Dedifferentiated amniotic fluid mesenchymal stem cell (primary cell): ENCODE data around the gene CYBC1.

Experiments used
- DNase-seq: peaks from one replicate; pipeline ENCODE4 v3.0.0-alpha.2; 2016; ENCODE audit errors: extremely low spot score

CYBC1 gene

DNA sequence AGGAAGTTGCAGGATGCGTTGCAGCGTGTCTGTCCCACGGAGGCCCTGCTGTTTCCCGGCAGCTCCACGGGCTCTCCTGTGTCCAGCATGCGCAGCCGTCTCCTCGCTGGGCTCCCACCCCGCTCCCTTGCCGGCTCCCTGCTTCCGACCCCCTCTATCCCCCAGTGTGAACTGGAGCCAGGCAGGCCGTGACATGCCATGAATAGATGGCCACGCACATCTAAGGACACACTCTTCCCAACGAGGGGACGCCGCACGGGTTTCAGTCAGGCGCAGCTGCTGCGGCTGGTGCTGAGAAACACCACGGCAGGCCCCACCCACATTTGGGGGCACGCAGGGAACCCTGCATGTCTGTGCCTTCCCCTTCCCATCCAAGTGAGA, 41.6 kb downstream of the CYBC1 start:
- no peak for DNase-seq

GRCh38 chr17:82408288-82408937, 42.1 kb downstream of the CYBC1 start:
- DNase-seq: no peak

- no peak for DNase-seq
Observed at GRCh38 chr17:82407255-82407654, 43.3 kb downstream of the CYBC1 start.

DNA sequence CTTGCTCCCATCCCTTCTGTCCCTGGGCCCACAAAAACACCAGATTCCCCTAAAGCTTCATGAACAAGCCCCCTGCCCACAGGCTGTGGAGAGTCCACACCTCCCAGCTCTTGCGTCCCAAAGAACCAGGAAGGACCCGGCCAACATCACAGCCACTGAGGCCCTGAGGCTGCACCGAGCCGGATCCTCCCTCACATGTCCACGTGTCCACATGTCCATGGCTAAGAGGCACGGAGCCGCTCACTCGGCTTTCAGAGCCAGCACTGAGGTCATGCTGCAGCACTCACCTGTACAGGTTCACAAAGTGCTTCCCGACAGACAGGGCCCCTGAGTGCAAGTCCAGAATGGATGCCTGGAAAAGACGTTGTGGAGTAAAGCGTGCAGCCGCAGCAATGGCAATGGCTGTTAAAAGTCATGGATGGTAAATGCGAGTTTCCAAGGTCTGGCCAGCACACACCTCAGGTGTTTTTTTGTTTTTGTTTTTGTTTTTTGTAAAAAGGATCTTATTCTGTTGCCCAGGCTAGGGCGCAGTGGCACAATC, 44.4 kb downstream of the CYBC1 start:
- DNase-seq: no peak

DNA sequence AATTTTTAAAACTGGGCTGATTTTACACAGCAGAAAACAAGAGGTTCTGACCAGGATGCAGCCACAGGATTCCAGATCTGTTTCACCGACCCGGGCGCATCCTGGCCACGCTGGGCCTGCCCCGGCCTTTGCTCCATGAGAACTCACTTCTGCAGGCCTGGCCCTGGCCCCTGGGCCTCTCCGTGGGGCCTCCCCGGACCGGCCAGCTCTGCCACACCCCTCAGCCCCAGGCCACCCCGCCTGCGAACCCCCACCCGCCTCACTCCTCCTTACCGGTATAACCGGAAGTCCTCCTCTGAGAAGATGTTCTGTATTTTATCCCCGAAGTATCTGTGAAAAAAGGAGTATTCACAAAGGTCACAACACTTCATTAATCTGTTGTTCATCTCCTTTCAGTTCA, 45.5 kb downstream of the CYBC1 start:
- DNase-seq: no peak

DNA sequence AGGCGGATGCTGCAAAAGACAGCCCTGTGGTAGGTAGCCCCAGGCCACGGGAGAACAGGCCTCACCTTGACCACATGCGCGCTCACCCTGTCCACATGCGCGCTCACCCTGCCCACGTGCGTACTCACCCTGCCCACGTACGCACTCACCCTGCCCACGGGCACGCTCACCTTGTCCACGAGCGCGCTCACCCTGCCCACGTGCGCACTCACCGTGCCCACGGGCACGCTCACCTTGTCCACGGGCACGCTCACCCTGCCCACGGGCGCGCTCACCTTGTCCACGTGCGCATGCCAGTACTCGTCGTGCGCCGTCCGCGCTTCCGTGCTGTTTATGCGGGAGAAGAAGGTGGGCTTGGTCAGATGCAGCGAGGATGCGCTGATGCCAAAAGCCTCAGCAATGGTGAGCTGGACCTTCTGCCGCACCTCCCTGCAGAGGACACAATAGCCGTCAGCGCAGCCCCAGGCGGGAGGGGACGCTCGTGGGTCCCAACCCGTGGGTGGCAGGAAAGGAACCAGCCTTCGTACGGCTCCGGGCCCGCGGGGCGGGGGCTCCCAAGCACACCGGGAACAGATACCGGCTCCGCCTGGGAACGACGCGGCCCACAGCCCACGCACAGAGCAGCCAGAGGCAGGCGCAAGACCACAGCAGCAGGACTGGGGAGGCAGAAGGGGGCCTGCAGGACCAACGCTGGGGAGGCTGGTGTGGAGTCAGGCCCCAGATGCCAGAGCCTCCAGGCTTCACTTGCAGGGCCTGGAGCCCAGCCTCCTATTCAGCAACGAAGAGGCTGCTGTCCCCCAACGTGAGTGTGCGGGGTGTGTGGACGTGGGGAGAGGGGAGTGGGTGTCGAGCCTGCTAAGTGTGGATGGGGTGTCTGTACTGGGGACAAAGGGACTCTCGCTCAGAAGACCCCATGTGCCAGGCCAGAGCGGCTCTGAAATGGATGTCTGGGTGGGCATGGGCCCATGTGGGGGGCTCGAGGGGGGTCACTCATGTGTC, 46.6 kb downstream of the CYBC1 start:
- no peak for DNase-seq

DNA sequence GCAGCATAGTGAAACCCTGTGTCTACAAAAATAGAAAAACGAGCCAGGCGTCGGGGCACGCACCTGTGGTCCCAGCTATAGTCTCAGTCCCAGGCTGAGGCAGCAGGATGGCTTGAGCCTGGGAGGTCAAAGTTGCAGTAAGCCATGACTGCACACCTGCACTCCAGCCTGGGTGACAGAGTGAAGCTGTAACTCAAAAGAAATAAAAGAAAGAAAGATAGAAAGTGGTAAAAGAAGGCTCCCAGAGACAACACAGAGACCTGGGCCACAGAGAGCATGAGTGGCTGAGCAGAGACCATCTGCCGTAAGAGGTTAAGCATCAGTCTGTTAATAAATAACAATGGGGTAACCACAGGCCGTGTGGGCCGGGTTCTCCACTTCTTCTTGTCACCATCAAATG, 47.7 kb downstream of the CYBC1 start:
- no peak for DNase-seq

GRCh38 chr17:82400830-82401229, 49.7 kb downstream of the CYBC1 start:
- no peak for DNase-seq

- DNase-seq: no peak
Observed at GRCh38 chr17:82400206-82400605, 50.3 kb downstream of the CYBC1 start.

GRCh38 chr17:82399601-82400101, 50.9 kb downstream of the CYBC1 start:
- DNase-seq: no peak

GRCh38 chr17:82399041-82399441, 51.5 kb downstream of the CYBC1 start:
- DNase-seq: peak; percentile 59

GRCh38 chr17:82397449-82398335, 52.9 kb downstream of the CYBC1 start:
- DNase-seq: no peak

DNA sequence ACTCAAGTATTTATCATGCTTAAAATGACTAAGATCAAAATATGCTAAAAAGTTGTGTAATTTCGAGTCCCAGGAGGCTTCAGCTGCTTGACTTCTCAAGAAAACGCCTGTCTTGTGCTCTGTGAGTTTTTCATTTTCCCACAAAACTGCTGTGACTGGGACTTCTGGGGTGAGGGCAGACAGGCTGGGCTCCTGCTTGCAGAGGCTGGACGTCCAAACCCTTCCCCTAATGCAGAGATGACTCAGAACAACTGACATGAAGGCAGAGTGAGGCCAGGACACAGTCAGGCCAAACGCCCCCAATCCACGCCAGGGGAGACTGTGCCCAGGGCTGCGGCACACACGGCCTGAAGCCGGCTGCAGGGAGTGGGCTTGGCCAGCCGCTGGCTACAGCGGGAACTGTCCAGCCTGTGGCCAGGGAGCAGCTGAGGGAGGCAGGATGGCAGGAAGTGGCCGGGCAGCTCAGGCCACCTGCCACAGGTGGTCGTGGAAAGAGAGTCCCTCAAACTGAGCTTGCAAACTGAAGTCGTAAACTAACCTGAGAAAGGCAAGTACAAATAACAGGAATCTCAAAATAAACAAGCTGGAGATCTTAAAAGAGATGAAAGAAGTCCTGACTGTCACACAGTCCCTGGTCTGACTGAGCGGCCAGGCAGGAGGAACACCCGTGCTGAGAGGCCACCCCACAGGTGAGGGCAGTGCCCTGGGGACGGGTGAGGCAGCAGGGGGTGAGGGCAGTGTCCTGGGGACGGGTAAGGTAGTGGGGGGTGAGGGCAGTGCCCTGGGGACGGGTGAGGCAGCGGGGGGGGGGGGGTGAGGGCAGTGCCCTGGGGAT, 53.7 kb downstream of the CYBC1 start:
- DNase-seq: peak; percentile 86

DNA sequence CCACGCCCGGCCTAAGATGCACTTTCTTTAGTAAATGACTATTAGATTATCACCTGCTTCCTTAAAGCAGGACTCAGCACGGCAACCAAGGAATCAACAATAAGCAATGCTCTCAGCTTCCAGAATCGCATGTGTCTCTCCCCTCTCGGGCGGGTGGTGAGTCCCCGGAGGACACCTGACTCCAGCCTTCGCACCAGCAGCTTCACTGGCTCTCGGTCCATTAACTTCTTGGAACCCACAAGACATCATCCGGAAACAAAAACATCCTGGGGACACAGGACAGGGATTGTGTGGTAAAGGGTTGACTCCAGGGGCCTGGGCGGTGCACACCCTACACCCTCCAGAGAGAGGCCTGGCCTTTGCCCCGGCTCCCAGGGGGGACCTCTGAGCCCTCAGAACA, 56.3 kb downstream of the CYBC1 start:
- no peak for DNase-seq

- DNase-seq: no peak
Observed at GRCh38 chr17:82392941-82393340, 57.6 kb downstream of the CYBC1 start.
